Ascending aorta (tissue), 2 donors: Measurements from ENCODE around the gene C5orf47. TPM values are rescaled to one million over a fixed set of nuclear protein-coding genes. Genes with fewer than 3 reads are reported as not detected.
"Not testable (repeated sequence)": the region's sequence is repeated elsewhere in the genome, so short reads cannot be mapped to it uniquely, and the experiment has no call there.

Experiments used
- DNase-seq, 2 donors: peaks; one replicate each; pipeline ENCODE4 v3.0.0-alpha.2; 2019; ENCODE audit warnings: low spot score in 2 of 2
- H3K27ac ChIP-seq, 2 donors: fragments of 200-600 bp; sonication (generic); one replicate each; pipeline ENCODE4 v1.5.1; 2016 to 2017; ENCODE audit warnings: mild to moderate bottlenecking in 1 of 2
- H3K27me3 ChIP-seq: fragments of 200-600 bp; sonication (generic); one replicate; pipeline ENCODE4 v1.5.1; 2017
- H3K36me3 ChIP-seq, 2 donors: fragments of 200-600 bp; sonication (generic); one replicate each; pipeline ENCODE4 v1.5.1; 2016
- H3K4me1 ChIP-seq, 2 donors: fragments of 200-600 bp; sonication (generic); one replicate each; pipeline ENCODE4 v1.5.1; 2016 to 2017; ENCODE audit warnings: mild to moderate bottlenecking in 1 of 2
- H3K4me3 ChIP-seq, 2 donors: fragments of 200-600 bp; sonication (generic); one replicate each; pipeline ENCODE4 v1.5.1; 2016 to 2017; ENCODE audit warnings: mild to moderate bottlenecking in 1 of 2
- H3K9me3 ChIP-seq, 2 donors: fragments of 200-600 bp; sonication (generic); one replicate each; pipeline ENCODE4 v1.5.1; 2016
- CTCF ChIP-seq, 3 experiments: fragments of 200-600 bp in 2 of 3; fragments of 450-650 bp in 1 of 3; sonication (generic) in 2 of 3; IDR thresholded peaks; one replicate each; pipeline ENCODE4 v1.5.1; 2016 to 2019; ENCODE audit warnings: antibody characterized with exemption in 3 of 3, mild to moderate bottlenecking in 1 of 3, moderate library complexity in 1 of 3
- intact Hi-C: fragments of 100-400 bp; cut with DNase I; formaldehyde crosslinking; loops from one replicate; pipeline ENCODE4 v1.15.1; 2023
- total RNA-seq: library from RNA; depleted of rRNA; stranded (reverse); fragments of >200 nt; gene quantifications from one replicate; pipeline ENCODE4 v1.1.0, GENCODE V29; 2016

Gene C5orf47
- total RNA-seq, 1 donor from 2014 or later: not detected

- TF ChIP-seq CTCF (IDR thresholded peaks at IDR 0.05): peak in 1 of 3 experiments; percentile 25
- H3K4me1 ChIP-seq, intact Hi-C loops: not testable (repeated sequence)
Observed at GRCh38 chr5:174020069-174020927, 31.3 kb downstream of the C5orf47 start.

DNA sequence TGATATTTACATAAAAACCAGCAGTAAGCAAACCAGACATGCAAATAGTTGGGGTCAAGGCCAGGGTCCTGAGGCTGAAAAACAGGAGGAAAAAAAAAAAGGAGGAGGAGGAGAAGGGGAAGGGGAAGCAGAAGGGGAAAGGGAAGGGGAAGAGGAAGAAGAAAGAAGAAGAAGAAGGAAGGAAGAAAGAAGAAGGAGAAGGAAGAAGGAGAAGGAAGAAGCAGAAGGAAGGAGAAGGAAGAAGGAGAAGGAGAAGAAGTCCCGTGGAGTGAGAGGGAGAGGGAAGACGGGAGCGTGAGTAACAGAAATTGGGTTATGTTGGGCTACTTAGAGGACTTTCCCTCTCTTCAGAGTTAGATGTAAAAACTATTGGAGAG, 31.9 kb downstream of the C5orf47 start:
- H3K36me3 ChIP-seq: no peaks in the 10 kb centered on the region
- no peak for TF ChIP-seq CTCF (IDR thresholded peaks at IDR 0.05)
- H3K4me1 ChIP-seq: no peaks in the 10 kb centered on the region
- H3K27ac ChIP-seq: no peak overlapping the region
- intact Hi-C loops: no loop called here
- H3K4me3 ChIP-seq: no peak overlapping the region
- H3K27me3 ChIP-seq: no peaks in the 10 kb centered on the region
- no peak for DNase-seq
- H3K9me3 ChIP-seq: no peaks in the 10 kb centered on the region

More at GRCh38 chr5:174020069-174020927, 31.3 kb downstream of the C5orf47 start:
- not testable (repeated sequence) for H3K36me3 ChIP-seq, DNase-seq, H3K27me3 ChIP-seq, H3K27ac ChIP-seq, H3K4me3 ChIP-seq, H3K9me3 ChIP-seq

DNA sequence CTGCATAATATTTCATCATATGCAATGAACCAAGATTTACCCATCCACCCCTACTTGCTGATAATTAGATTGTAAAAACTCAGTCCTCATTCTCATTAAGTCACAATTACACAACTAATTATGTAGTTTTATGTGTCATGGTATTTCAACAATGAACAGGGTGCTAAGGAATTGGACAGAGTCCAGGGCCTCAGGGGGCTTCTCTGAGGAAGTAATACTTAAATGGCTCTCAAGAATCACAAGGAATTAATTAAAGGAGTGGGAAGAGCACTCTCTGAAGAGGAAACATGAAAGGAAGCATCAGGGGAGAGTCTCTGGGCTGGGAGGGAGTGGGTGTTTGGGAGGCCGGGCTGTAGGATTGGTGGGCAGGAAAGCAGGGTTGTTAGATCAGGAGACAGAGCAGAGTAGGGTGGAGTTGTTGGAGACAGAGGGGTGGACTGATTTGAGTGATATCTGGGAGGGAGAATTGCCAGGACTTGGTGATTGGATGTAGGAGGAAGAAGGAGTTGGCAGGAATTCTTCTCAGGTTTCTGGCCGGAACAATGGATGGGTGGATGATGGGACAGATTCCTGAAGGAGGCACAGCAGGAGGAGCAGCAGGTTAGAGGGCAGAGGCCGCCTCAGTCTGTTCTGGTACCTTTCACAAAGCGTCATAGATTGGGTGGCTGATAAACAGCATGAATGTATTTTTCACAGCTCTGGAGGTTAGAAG, 33.6 kb downstream of the C5orf47 start:
- H3K36me3 ChIP-seq: no peaks in the 10 kb centered on the region
- no peak for TF ChIP-seq CTCF (IDR thresholded peaks at IDR 0.05)
- no peak overlapping the region for H3K4me3 ChIP-seq
- no peaks in the 10 kb centered on the region for H3K4me1 ChIP-seq
- H3K27ac ChIP-seq: no peak overlapping the region
- DNase-seq: no peak
- no peaks in the 10 kb centered on the region for H3K9me3 ChIP-seq
- intact Hi-C loops: no loop called here
- H3K27me3 ChIP-seq: no peaks in the 10 kb centered on the region

DNA sequence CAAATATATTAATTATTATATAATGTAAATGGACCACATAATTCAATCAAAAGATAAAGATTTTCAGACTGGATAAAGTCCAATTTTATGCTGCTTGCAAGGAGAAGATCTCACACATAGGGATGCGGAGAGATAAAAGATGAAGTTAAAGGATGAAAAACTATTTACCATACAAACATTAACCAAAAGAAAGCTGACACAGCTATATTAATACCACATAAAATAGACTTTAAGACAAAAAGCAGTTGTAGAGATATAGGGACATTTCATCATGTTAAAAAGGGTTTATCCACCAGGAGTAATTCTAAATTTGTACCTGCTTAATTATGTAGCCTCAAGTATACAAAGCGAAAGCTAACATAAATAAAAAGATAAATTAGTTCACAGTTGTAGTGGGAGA, 41.3 kb downstream of the C5orf47 start:
- no peak overlapping the region for H3K4me3 ChIP-seq
- no peaks in the 10 kb centered on the region for H3K27me3 ChIP-seq
- H3K4me1 ChIP-seq: no peaks in the 10 kb centered on the region
- H3K27ac ChIP-seq: no peak overlapping the region
- H3K36me3 ChIP-seq: no peaks in the 10 kb centered on the region
- TF ChIP-seq CTCF (IDR thresholded peaks at IDR 0.05): no peak
- peaks cover 0 to 10% of the 10 kb centered on the region in 2 donors for H3K9me3 ChIP-seq
- no peak for DNase-seq
- intact Hi-C loops: no loop called here

DNA sequence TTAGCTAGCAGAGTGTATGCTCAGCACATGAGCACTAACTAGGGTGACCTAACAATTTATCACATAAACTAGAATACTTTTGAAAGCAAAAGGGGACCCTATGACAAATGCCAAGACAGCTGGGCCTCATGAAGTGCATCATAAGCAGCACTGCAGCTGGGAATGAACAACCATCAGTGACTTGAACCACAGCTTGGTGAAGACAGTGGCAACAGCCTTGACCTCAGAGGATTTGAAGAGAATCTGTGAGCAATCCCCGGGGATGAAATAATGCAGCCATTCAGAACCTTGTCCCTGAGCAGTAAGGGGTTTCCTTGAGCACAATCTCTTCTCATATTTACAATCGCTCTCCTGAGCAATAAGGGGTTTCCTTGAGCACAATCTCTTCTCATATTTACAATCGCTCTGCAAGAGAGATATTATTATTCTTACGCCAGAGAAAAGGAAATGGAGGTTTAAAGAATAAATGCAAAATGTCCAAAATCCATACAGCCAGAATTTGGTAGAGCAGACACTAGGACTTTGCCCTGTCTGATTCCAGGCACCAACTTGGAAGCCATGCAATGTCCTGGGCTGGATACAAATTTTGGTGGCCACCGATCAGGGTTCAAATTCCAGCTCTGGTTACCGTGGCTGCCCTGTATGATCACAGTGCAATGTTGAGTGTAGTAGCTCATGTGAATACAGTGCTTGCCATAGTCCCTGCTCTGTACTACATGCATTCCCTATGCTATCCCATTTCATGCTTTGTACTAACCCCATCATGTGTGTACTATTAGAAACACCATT, 55.7 kb downstream of the C5orf47 start:
- Histone ChIP-seq H3K36me3 (no peaks in the 10 kb centered on the region), H3K4me1 (no peaks in the 10 kb centered on the region), H3K27me3 (no peaks in the 10 kb centered on the region), H3K9me3 (no peaks in the 10 kb centered on the region), H3K4me3 (no peak overlapping the region), H3K27ac (no peak overlapping the region)
- TF ChIP-seq CTCF (IDR thresholded peaks at IDR 0.05): no peak
- no peak for DNase-seq
- intact Hi-C loops: no loop called here
